ENCODE results near the gene SWI5. TPM values are rescaled to one million over a fixed set of nuclear protein-coding genes. Genes with fewer than 3 reads are reported as not detected.
"Not testable (repeated sequence)": the region's sequence is repeated elsewhere in the genome, so short reads cannot be mapped to it uniquely, and the experiment has no call there.

Gene SWI5
- polyA plus RNA-seq, 12 donors = 17.7 to 28.9 (median 21.2) TPM; not detected in 2

GRCh38 chr9:128274245-128274644, 1.8 kb upstream of the SWI5 start:
- no peak for DNase-seq

GRCh38 chr9:128275198-128276007, 673 bp upstream of the SWI5 start, which contains the start of gene GOLGA2:
Gene GOLGA2 (minus strand): TSS chr9:128276007. CDS start chr9:128275976, 31 bp downstream.
- peak; percentile 60 for DNase-seq

- DNase-seq = peak; percentile 76
These were observed 646 bp downstream of the SWI5 start for GRCh38 chr9:128276574-128277270.

GRCh38 chr9:128279088-128280073, 3.3 kb downstream of the SWI5 start:
- not testable (repeated sequence) for DNase-seq

- DNase-seq = no peak
These were observed 4.1 kb downstream of the SWI5 start for GRCh38 chr9:128280084-128280622.

GRCh38 chr9:128282500-128282899, 6.4 kb downstream of the SWI5 start:
- DNase-seq = no peak

GRCh38 chr9:128285033-128285784, 9.1 kb downstream of the SWI5 start:
- no peak for DNase-seq

GRCh38 chr9:128286440-128286839, 10.4 kb downstream of the SWI5 start:
- DNase-seq = peak; percentile 70

- no peak for DNase-seq
These were observed 12.4 kb downstream of the SWI5 start for GRCh38 chr9:128288273-128289004.

- DNase-seq = no peak
These were observed 15.9 kb downstream of the SWI5 start for GRCh38 chr9:128292009-128292408.

- DNase-seq = no peak
These were observed 17.0 kb downstream of the SWI5 start for GRCh38 chr9:128293091-128293490.

GRCh38 chr9:128294142-128294541, 18.1 kb downstream of the SWI5 start:
- DNase-seq = no peak

GRCh38 chr9:128296340-128297220, 20.5 kb downstream of the SWI5 start:
- no peak for DNase-seq

GRCh38 chr9:128297221-128297773, 21.2 kb downstream of the SWI5 start:
- DNase-seq = no peak

- no peak for DNase-seq
These were observed 22.7 kb downstream of the SWI5 start for GRCh38 chr9:128298535-128299482.

- DNase-seq = no peak
These were observed 28.3 kb downstream of the SWI5 start for GRCh38 chr9:128304136-128304970.

GRCh38 chr9:128304971-128305288, 28.9 kb downstream of the SWI5 start:
- DNase-seq = no peak
